ENCODE data around the gene ATAD2B. TPM values are rescaled to one million over a fixed set of nuclear protein-coding genes. Genes with fewer than 3 reads are reported as not detected.

ATAD2B gene
- total and polyA plus RNA-seq, 2 of the 8 experiments (the other 6 are each of a cell fraction or from before 2014, with no cell fraction given): 3.4 to 16.1 TPM

GRCh38 chr2:23838581-23838980, 88.3 kb downstream of the ATAD2B start:
- Histone ChIP-seq H4K20me1 (replicated peaks in 1 of 2; ENCODE audit: control insufficient read depth in 1 of 2, insufficient read depth in 2 of 2, low read length in 2 of 2) (no peaks in the 10 kb centered on the region), H4K91ac (replicated peaks; ENCODE audit: insufficient read length, low read length) (no peak overlapping the region), H3K79me1 (ENCODE audit: low read depth, low read length) (no peaks in the 10 kb centered on the region), H3K23ac (ENCODE audit: insufficient read length) (no peak overlapping the region), H3K4ac (replicated peaks; ENCODE audit: insufficient read length, low read depth, low read length) (no peak overlapping the region), H2BK120ac (replicated peaks; ENCODE audit: low read depth, low read length) (no peak overlapping the region), H2BK15ac (ENCODE audit: low read length) (no peak overlapping the region), H3K4me1 (replicated peaks in 1 of 4; ENCODE audit: control insufficient read depth in 3 of 4, insufficient read depth in 4 of 4, low read length in 3 of 4) (no peaks in the 10 kb centered on the region), H3K79me2 (ENCODE audit: control insufficient read depth in 1 of 2, insufficient read depth in 2 of 2, low read length in 2 of 2) (no peaks in the 10 kb centered on the region), H3K27me3 (replicated peaks in 1 of 4; ENCODE audit: control insufficient read depth in 3 of 4, extremely low read depth in 1 of 4, insufficient read depth in 3 of 4, low read length in 3 of 4) (no peaks in the 10 kb centered on the region), H3K9me3 (ENCODE audit: insufficient read depth in 2 of 2, low read depth in 1 of 2, low read length in 1 of 2) (peaks cover 10 to 12% of the 10 kb centered on the region in 2 experiments; a peak in 2 of 4 replicates), H4K8ac (ENCODE audit: extremely low read depth, insufficient read depth, low read length) (no peak overlapping the region), H3K9ac (replicated peaks in 1 of 4; ENCODE audit: extremely low read depth in 1 of 4, low read depth in 3 of 4, low read length in 3 of 4) (no peak overlapping the region), H3K23me2 (ENCODE audit: low read depth, low read length) (no peaks in the 10 kb centered on the region), H3K4me2 (ENCODE audit: insufficient read depth in 1 of 2, low read depth in 2 of 2, low read length in 2 of 2) (no peak overlapping the region), H2BK12ac (ENCODE audit: low read depth, low read length) (no peak overlapping the region), H3K56ac (replicated peaks; ENCODE audit: insufficient read length, low read depth, low read length) (no peak overlapping the region), H3K27ac (ENCODE audit: low read depth, low read length) (no peak overlapping the region), H2BK5ac (ENCODE audit: low read depth, low read length) (no peak overlapping the region), H3K36me3 (ENCODE audit: control insufficient read depth in 2 of 4, insufficient read depth in 4 of 4, low read length in 3 of 4) (peaks cover 0 to 4% (median 0%) of the 10 kb centered on the region in 4 experiments; a peak in 3 of 8 replicates), H3K4me3 (ENCODE audit: extremely low read depth in 1 of 4, insufficient read depth in 2 of 4, low read depth in 3 of 4, low read length in 4 of 4) (no peak overlapping the region), H2BK20ac (ENCODE audit: low read length) (no peak overlapping the region), H2AFZ (ENCODE audit: low read length) (no peak overlapping the region), H3K14ac (ENCODE audit: insufficient read length) (no peak overlapping the region), H3K18ac (ENCODE audit: extremely low read depth, low read length) (no peak overlapping the region), H2AK5ac (ENCODE audit: low read depth, low read length) (no peak overlapping the region), H4K5ac (ENCODE audit: insufficient read length, low read depth, low read length) (no peak overlapping the region)
- FAIRE-seq (no peak), DNase-seq (ENCODE audit: low read depth in 1 of 2, low spot score in 2 of 2) (no peak)
- ChIA-PET POLR2A (ENCODE audit: partially characterized antibody) (no interaction called here), CTCF (ENCODE audit: partially characterized antibody) (no interaction called here)
- 93% methylated on average over 1 of the region's 1 CpG; no CpG with 5 or more reads in 1 of the 2 experiments for WGBS, 2 experiments (ENCODE audit: extremely low coverage in 1 of 2, insufficient coverage in 1 of 2, insufficient read length in 1 of 2, insufficient replicate concordance in 2 of 2, low coverage in 1 of 2, low lambda C conversion rate in 2 of 2, missing lambda C conversion rate in 1 of 2)
- TF ChIP-seq RBBP5 (IDR thresholded peaks at IDR 0.05; ENCODE audit: borderline replicate concordance, low read depth, low read length) (no peak), EZH2 (IDR thresholded peaks at IDR 0.05; ENCODE audit: low read depth, low read length, severe bottlenecking) (no peak), SAP30 (IDR thresholded peaks at IDR 0.05; ENCODE audit: insufficient read depth, insufficient replicate concordance, low read length) (no peak), JUN (IDR thresholded peaks at IDR 0.05; ENCODE audit: low read depth, low read length) (no peak), SP4 (IDR thresholded peaks at IDR 0.05; ENCODE audit: low read length) (no peak), HDAC6 (IDR thresholded peaks at IDR 0.05; ENCODE audit: low read depth, low read length) (no peak), ASH2L (IDR thresholded peaks at IDR 0.05; ENCODE audit: low read length) (no peak), ZNF274 (IDR thresholded peaks at IDR 0.05; ENCODE audit: borderline replicate concordance, extremely low read depth, low read length) (no peak), KDM5A (IDR thresholded peaks at IDR 0.05; ENCODE audit: low read length) (no peak), CTBP2 (IDR thresholded peaks at IDR 0.05; ENCODE audit: borderline replicate concordance, insufficient read depth, insufficient read length, low read length) (no peak), CHD1 (IDR thresholded peaks at IDR 0.05; ENCODE audit: low read depth, low read length) (no peak), EP300 (IDR thresholded peaks at IDR 0.05; ENCODE audit: borderline replicate concordance in 1 of 2, low read depth in 2 of 2, low read length in 2 of 2) (no peak), FOSL1 (IDR thresholded peaks at IDR 0.05; ENCODE audit: insufficient read depth, low read depth, low read length) (no peak), SIRT6 (IDR thresholded peaks at IDR 0.05; ENCODE audit: low read length) (no peak)

Data from H1 (cell line).